ENCODE measurements around the gene GEN1.

GEN1 gene

GRCh38 chr2:17752892-17753802 lies 791 bp upstream of the GEN1 start:
- Histone ChIP-seq H3K9me3 (replicated peaks; ENCODE audit: insufficient read depth, low read length) (no peaks in the 10 kb centered on the region), H3F3A (ENCODE audit: insufficient read depth, low read length) (peaks cover 22% of the 10 kb centered on the region), H3K4me2 (ENCODE audit: low read depth, low read length) (peak overlapping the region; percentile 77), H2AFZ (ENCODE audit: low read length) (peak overlapping the region; percentile 85), H4K20me1 (ENCODE audit: insufficient read depth, low read length) (no peaks in the 10 kb centered on the region), H3K27me3 (replicated peaks; ENCODE audit: insufficient read depth, low read length) (no peaks in the 10 kb centered on the region), H3K36me3 (replicated peaks; ENCODE audit: insufficient read depth, low read length) (no peaks in the 10 kb centered on the region), H3K4me1 (ENCODE audit: low read length) (peaks cover 28% of the 10 kb centered on the region), H3K4me3 (ENCODE audit: low read length) (peak overlapping the region; percentile 94), H3K9me2 (replicated peaks; ENCODE audit: insufficient read depth, low read length) (no peaks in the 10 kb centered on the region), H3K9ac (ENCODE audit: low read length) (peak overlapping the region; percentile 89), H3K27ac (ENCODE audit: low read length) (peak overlapping the region; percentile 95), H3K79me2 (ENCODE audit: low read length) (peaks cover 85% of the 10 kb centered on the region)
- TF ChIP-seq CTCF (IDR thresholded peaks at IDR 0.05; ENCODE audit: low read length) (no peak), EZH2 (optimal IDR thresholded peaks at IDR 0.05; ENCODE audit: low read depth, low read length) (no peak), EZH2phosphoT487 (IDR thresholded peaks at IDR 0.05; ENCODE audit: low read length) (no peak)
- peak; percentile 74 for DNase-seq

GRCh38 chr2:17754773-17755425 lies 961 bp downstream of the GEN1 start:
- peak overlapping the region; percentile 94 for H3K4me3 ChIP-seq (ENCODE audit: low read length)
- H3K9me2 ChIP-seq (replicated peaks; ENCODE audit: insufficient read depth, low read length): no peaks in the 10 kb centered on the region
- no peaks in the 10 kb centered on the region for H3K9me3 ChIP-seq (replicated peaks; ENCODE audit: insufficient read depth, low read length)
- peak overlapping the region; percentile 85; the same call in 1 of the 2 replicates for H2AFZ ChIP-seq (ENCODE audit: low read length)
- H3F3A ChIP-seq (ENCODE audit: insufficient read depth, low read length): peaks cover 22% of the 10 kb centered on the region
- peaks cover 91% of the 10 kb centered on the region for H3K79me2 ChIP-seq (ENCODE audit: low read length)
- peaks cover 28% of the 10 kb centered on the region for H3K4me1 ChIP-seq (ENCODE audit: low read length)
- DNase-seq: no peak
- peak overlapping the region; percentile 95; the same call in 1 of the 2 replicates for H3K27ac ChIP-seq (ENCODE audit: low read length)
- no peaks in the 10 kb centered on the region for H4K20me1 ChIP-seq (ENCODE audit: insufficient read depth, low read length)
- H3K36me3 ChIP-seq (replicated peaks; ENCODE audit: insufficient read depth, low read length): 0 out of 2 replicates have a peak, but pooled peaks cover 6% of the 10 kb centered on the region
- TF ChIP-seq EZH2 (optimal IDR thresholded peaks at IDR 0.05; ENCODE audit: low read depth, low read length) (no peak), EZH2phosphoT487 (IDR thresholded peaks at IDR 0.05; ENCODE audit: low read length) (no peak), CTCF (IDR thresholded peaks at IDR 0.05; ENCODE audit: low read length) (no peak)
- H3K27me3 ChIP-seq (replicated peaks; ENCODE audit: insufficient read depth, low read length): no peaks in the 10 kb centered on the region
- H3K4me2 ChIP-seq (ENCODE audit: low read depth, low read length): peak overlapping the region; percentile 82
- peak overlapping the region; percentile 89 for H3K9ac ChIP-seq (ENCODE audit: low read length)

GRCh38 chr2:17756668-17757067 lies 2.7 kb downstream of the GEN1 start:
- Histone ChIP-seq H3K9me2 (replicated peaks; ENCODE audit: insufficient read depth, low read length) (no peaks in the 10 kb centered on the region), H3K4me3 (ENCODE audit: low read length) (no peak overlapping the region), H4K20me1 (ENCODE audit: insufficient read depth, low read length) (no peaks in the 10 kb centered on the region), H3F3A (ENCODE audit: insufficient read depth, low read length) (peaks cover 22% of the 10 kb centered on the region), H3K79me2 (ENCODE audit: low read length) (peaks cover 77% of the 10 kb centered on the region), H3K4me2 (ENCODE audit: low read depth, low read length) (no peak overlapping the region), H3K27me3 (replicated peaks; ENCODE audit: insufficient read depth, low read length) (no peaks in the 10 kb centered on the region), H2AFZ (ENCODE audit: low read length) (no peak overlapping the region), H3K36me3 (replicated peaks; ENCODE audit: insufficient read depth, low read length) (0 out of 2 replicates have a peak, but pooled peaks cover 6% of the 10 kb centered on the region), H3K27ac (ENCODE audit: low read length) (no peak overlapping the region), H3K9ac (ENCODE audit: low read length) (no peak overlapping the region), H3K4me1 (ENCODE audit: low read length) (peaks cover 20% of the 10 kb centered on the region), H3K9me3 (replicated peaks; ENCODE audit: insufficient read depth, low read length) (no peaks in the 10 kb centered on the region)
- TF ChIP-seq EZH2phosphoT487 (IDR thresholded peaks at IDR 0.05; ENCODE audit: low read length) (no peak), CTCF (IDR thresholded peaks at IDR 0.05; ENCODE audit: low read length) (no peak), EZH2 (optimal IDR thresholded peaks at IDR 0.05; ENCODE audit: low read depth, low read length) (no peak)
- no peak for DNase-seq

All from MM.1S (cell line).